Endothelial cell of umbilical vein (primary cell): Measurements from ENCODE around the gene KANSL1. TPM values are rescaled to one million over a fixed set of nuclear protein-coding genes. Genes with fewer than 3 reads are reported as not detected.

Source experiments
- BruUV-seq: library from RNA; stranded (reverse); fragments of 400-500 nt; replicated peaks from 2 replicates; lab custom pipeline; 2021; lab: Mats Ljungman, UMichigan
- CTCF ChIA-PET: fragments of 300-600, 350-600 bp; sonication (Branson Sonifier 250); formaldehyde crosslinking; loops from one replicate; lab custom pipeline; 2021; ENCODE audit warnings: antibody characterized with exemption, inconsistent platforms; lab: Charles Lee
- POLR2A ChIA-PET: fragments of 300-600, 350-600 bp; sonication (Branson Sonifier 250); formaldehyde crosslinking; loops from one replicate; lab custom pipeline; 2021; ENCODE audit warnings: antibody characterized with exemption, inconsistent platforms; lab: Charles Lee
- DNase-seq: peaks from one replicate; pipeline ENCODE4 v3.0.0-alpha.2; 2011; ENCODE audit warnings: low read depth, low spot score
- FAIRE-seq: peaks from 2 replicates; lab custom pipeline; 2011; peaks lifted over from hg19 to GRCh38; lab: Jason Lieb, UNC
- H2AFZ ChIP-seq: 2 replicates; pipeline ENCODE4 v1.6.0; 2012; ENCODE audit warnings: low read depth, low read length, control low read depth, inconsistent platforms
- H3K27ac ChIP-seq: 2 replicates; pipeline ENCODE4 v1.5.1; 2011; ENCODE audit warnings: low read depth, mild to moderate bottlenecking, control low read depth, low read length, moderate library complexity; ENCODE audit not compliant: insufficient read depth
- H3K27me3 ChIP-seq, 2 experiments: 2 replicates each; pipeline versions ENCODE4 v1.6.0 to v1.6.1; 2011; ENCODE audit warnings: low read length in 2 of 2, mixed read lengths in 1 of 2; ENCODE audit not compliant: control insufficient read depth in 2 of 2, insufficient read depth in 2 of 2
- H3K36me3 ChIP-seq, 2 experiments: 2 replicates in 1 of 2; 3 replicates in 1 of 2; pipeline ENCODE4 v1.5.1; 2011; ENCODE audit warnings: low read length in 2 of 2, mild to moderate bottlenecking in 1 of 2, moderate library complexity in 1 of 2; ENCODE audit not compliant: control insufficient read depth in 2 of 2, insufficient read depth in 2 of 2; ENCODE audit errors: extremely low read depth in 1 of 2
- H3K4me1 ChIP-seq: 3 replicates; pipeline ENCODE4 v1.5.1; 2011; ENCODE audit warnings: mild to moderate bottlenecking, low read length; ENCODE audit not compliant: control insufficient read depth, insufficient read depth; ENCODE audit errors: extremely low read depth
- H3K4me2 ChIP-seq: 2 replicates; pipeline ENCODE4 v1.6.1; 2011; ENCODE audit warnings: low read length, control low read depth, mixed read lengths; ENCODE audit not compliant: insufficient read depth
- H3K4me3 ChIP-seq, 3 experiments: fragments of 200-600 bp in 1 of 3; sonication (generic), shearing (Covaris generic) in 1 of 3; replicated peaks in 1 of 3; 2 replicates each; pipeline ENCODE4 v1.5.1; 2011 to 2016; ENCODE audit warnings: control low read depth in 3 of 3, low read length in 3 of 3, mild to moderate bottlenecking in 2 of 3, inconsistent platforms in 1 of 3, low read depth in 1 of 3, moderate library complexity in 1 of 3; ENCODE audit not compliant: insufficient read depth in 1 of 3
- H3K79me2 ChIP-seq: 2 replicates; pipeline ENCODE4 v1.6.0; 2012; ENCODE audit warnings: low read length, inconsistent platforms; ENCODE audit not compliant: control insufficient read depth, insufficient read depth
- H3K9ac ChIP-seq: replicated peaks from 2 replicates; pipeline ENCODE3; 2011; ENCODE audit warnings: low read length, control low read depth; ENCODE audit not compliant: insufficient read depth; ENCODE audit errors: extremely low read depth
- H3K9me1 ChIP-seq: replicated peaks from 3 replicates; pipeline ENCODE4 v1.6.0; 2011; ENCODE audit warnings: mild to moderate bottlenecking, low read length; ENCODE audit not compliant: control insufficient read depth, insufficient read depth; ENCODE audit errors: extremely low read depth
- H3K9me3 ChIP-seq: replicated peaks from 2 replicates; pipeline ENCODE4 v1.5.1; 2012; ENCODE audit warnings: low read length, inconsistent platforms; ENCODE audit not compliant: control insufficient read depth, insufficient read depth
- H4K20me1 ChIP-seq: replicated peaks from 2 replicates; pipeline ENCODE3; 2011; ENCODE audit warnings: mild to moderate bottlenecking, low read length; ENCODE audit not compliant: control insufficient read depth, insufficient read depth; ENCODE audit errors: extremely low read depth
- CTCF ChIP-seq, 2 donors: IDR thresholded peaks; 1 replicate in 1 of 2; 2 replicates in 1 of 2; pipeline ENCODE4 v1.5.1; 2011; ENCODE audit warnings: low read length in 2 of 2, mild to moderate bottlenecking in 2 of 2, moderate library complexity in 2 of 2, control low read depth in 1 of 2, inconsistent platforms in 1 of 2, low read depth in 1 of 2; ENCODE audit not compliant: insufficient read depth in 1 of 2; ENCODE audit errors: extremely low read depth in 1 of 2
- EZH2 ChIP-seq: IDR thresholded peaks from 2 replicates; pipeline ENCODE4 v1.6.1; 2012; ENCODE audit warnings: borderline replicate concordance, low read depth, mild to moderate bottlenecking, moderate library complexity, low read length, inconsistent platforms; ENCODE audit not compliant: severe bottlenecking
- FOS ChIP-seq: IDR thresholded peaks from 2 replicates; pipeline ENCODE4 v1.6.1; 2011; ENCODE audit warnings: mild to moderate bottlenecking, low read length, moderate library complexity, borderline replicate concordance; ENCODE audit not compliant: insufficient read depth
- GATA2 ChIP-seq: IDR thresholded peaks from 2 replicates; pipeline ENCODE4 v1.7.0; 2011; ENCODE audit warnings: low read depth, mild to moderate bottlenecking, moderate library complexity, mixed read lengths, low read length; ENCODE audit not compliant: insufficient read length, insufficient read depth
- JUN ChIP-seq: IDR thresholded peaks from 2 replicates; pipeline ENCODE4 v1.6.1; 2011; ENCODE audit warnings: borderline replicate concordance, low read depth; ENCODE audit not compliant: insufficient read length, insufficient read depth
- MAX ChIP-seq: IDR thresholded peaks from 2 replicates; pipeline ENCODE4 v1.6.1; 2011; ENCODE audit not compliant: insufficient read depth, insufficient read length
- MYC ChIP-seq: IDR thresholded peaks from one replicate; pipeline ENCODE4 v1.6.1; 2011; ENCODE audit warnings: mild to moderate bottlenecking, low read depth, low read length
- POLR2A ChIP-seq: IDR thresholded peaks from 2 replicates; pipeline ENCODE4 v1.6.1; 2012; ENCODE audit warnings: low read depth, mild to moderate bottlenecking, control low read depth, low read length
- POLR2AphosphoS5 ChIP-seq: IDR thresholded peaks from 2 replicates; pipeline ENCODE4 v1.6.1; 2012; ENCODE audit warnings: low read depth, mild to moderate bottlenecking, control low read depth, low read length, moderate library complexity; ENCODE audit not compliant: insufficient read depth
- dilution Hi-C: fragments of 300-500 bp; cut with MboI; formaldehyde crosslinking; loops from one replicate; pipeline ENCODE4 v1.15.0; 2019; ENCODE audit warnings: low sequenced_read_pairs; ENCODE audit not compliant: extremely low pct_ligation_motif_present
- intact Hi-C: fragments of 100-400 bp; cut with micrococcal nuclease; formaldehyde crosslinking; loops from one replicate; pipeline ENCODE4 v1.10.0; 2022
- polyA plus RNA-seq, 4 experiments: library from polyadenylated mRNA; depleted of rRNA in 3 of 4; stranded (reverse) in 3 of 4; unstranded in 1 of 4; fragments of >200 nt; gene quantifications; 2 replicates each; pipeline versions ENCODE4 v1.2.1 to v1.2.3, GENCODE V29; 2011 to 2012; ENCODE audit warnings: missing spikeins in 1 of 4
- total RNA-seq: library from RNA; stranded (reverse); gene quantifications from 2 replicates; pipeline ENCODE4 v1.2.3, GENCODE V29; 2021

Gene KANSL1
- total and polyA plus RNA-seq, 2 donors (not counting 3 experiments of a cell fraction or from before 2014, with no cell fraction given), result 29.1 to 74.0 TPM

- H3K9ac ChIP-seq, result no peak overlapping the region
- intact Hi-C loops (no loop called here), dilution Hi-C loops (no loop called here)
- POLR2A ChIA-PET, result no interaction called here
- H3K4me3 ChIP-seq, result no peak overlapping the region
- CTCF ChIA-PET, result no interaction called here
- no peak overlapping the region for H3K4me2 ChIP-seq
- no peak overlapping the region for H3K27ac ChIP-seq
- no peaks in the 10 kb centered on the region for H3K9me1 ChIP-seq
- peaks cover 100% of the 10 kb centered on the region for H3K79me2 ChIP-seq
- H2AFZ ChIP-seq, result no peak overlapping the region
- H3K4me1 ChIP-seq, result no peaks in the 10 kb centered on the region
- FAIRE-seq (no peak), DNase-seq (no peak)
- H3K9me3 ChIP-seq, result no peaks in the 10 kb centered on the region
- H4K20me1 ChIP-seq, result peaks cover 35% of the 10 kb centered on the region
- BruUV-seq, result no TSS peak
- no peaks in the 10 kb centered on the region for H3K27me3 ChIP-seq
- TF ChIP-seq JUN (no peak), GATA2 (no peak), FOS (no peak), POLR2A (no peak), EZH2 (no peak), MYC (no peak), MAX (no peak), CTCF (IDR thresholded peaks at IDR 0.05; ENCODE audit: extremely low read depth in 1 of 2, insufficient read depth in 1 of 2, low read depth in 1 of 2, low read length in 2 of 2) (no peak), POLR2AphosphoS5 (no peak)
- peaks cover 21 to 22% of the 10 kb centered on the region in 2 experiments for H3K36me3 ChIP-seq
Measured at GRCh38 chr17:46173153-46173552, 20.1 kb downstream of the KANSL1 start.
